AG04450 (cell line): ENCODE results near the gene DLG5. TPM values are rescaled to one million over a fixed set of nuclear protein-coding genes. Genes with fewer than 3 reads are reported as not detected.

ENCODE experiments used
- CTCF ChIA-PET: fragments of 300-600, 350-600 bp; formaldehyde crosslinking; extraction: SDS; loops from one replicate; lab custom pipeline; 2022; ENCODE audit warnings: antibody characterized with exemption, inconsistent platforms; lab: Charles Lee
- POLR2A ChIA-PET: fragments of 350-600 bp; formaldehyde crosslinking; extraction: SDS; loops from one replicate; lab custom pipeline; 2021; ENCODE audit warnings: antibody characterized with exemption, inconsistent platforms; lab: Yijun Ruan, JAX
- DNase-seq: peaks from one replicate; pipeline ENCODE4 v3.0.0-alpha.2; 2011; ENCODE audit warnings: low read depth, low spot score
- H3K27ac ChIP-seq: one replicate; pipeline ENCODE4 v1.5.1; 2012; ENCODE audit warnings: low read depth, low read length, control low read depth
- H3K27me3 ChIP-seq: one replicate; pipeline ENCODE4 v1.6.0; 2012; ENCODE audit warnings: low read length; ENCODE audit not compliant: control insufficient read depth, insufficient read depth
- H3K4me3 ChIP-seq: 2 replicates; pipeline ENCODE4 v1.5.1; 2011; ENCODE audit warnings: mild to moderate bottlenecking, low read depth, low read length, control low read depth
- H3K9me3 ChIP-seq: 2 replicates; pipeline ENCODE4 v1.5.1; 2012; ENCODE audit warnings: low read length; ENCODE audit not compliant: control insufficient read depth, insufficient read depth
- CTCF ChIP-seq: IDR thresholded peaks from 2 replicates; pipeline ENCODE4 v1.5.1; 2011; ENCODE audit warnings: low read depth, low read length, control low read depth, inconsistent platforms
- polyA plus RNA-seq: library from polyadenylated mRNA; depleted of rRNA; stranded (reverse); fragments of >200 nt; gene quantifications from 2 replicates; pipeline ENCODE4 v1.2.3, GENCODE V29; 2011

The DLG5 gene
- polyA plus RNA-seq, 1 experiment, result 16.3 TPM

GRCh38 chr10:77809336-77809735, 117.2 kb downstream of the DLG5 start:
- DNase-seq, result no peak
- Histone ChIP-seq H3K9me3 (no peaks in the 10 kb centered on the region; the same call in 1 of the 2 replicates), H3K27me3 (no peaks in the 10 kb centered on the region), H3K27ac (no peak overlapping the region), H3K4me3 (no peak overlapping the region)
- POLR2A ChIA-PET, result no interaction called here
- no peak for TF ChIP-seq CTCF
- CTCF ChIA-PET, result no interaction called here

GRCh38 chr10:77807706-77808105, 118.8 kb downstream of the DLG5 start:
- POLR2A ChIA-PET, result no interaction called here

GRCh38 chr10:77806511-77807157, 119.9 kb downstream of the DLG5 start:
- POLR2A ChIA-PET, result no interaction called here
- CTCF ChIA-PET, result no interaction called here
- H3K27me3 ChIP-seq, result no peaks in the 10 kb centered on the region
- no peak for DNase-seq
- no peaks in the 10 kb centered on the region for H3K9me3 ChIP-seq
- no peak overlapping the region for H3K27ac ChIP-seq
- H3K4me3 ChIP-seq, result no peak overlapping the region
- TF ChIP-seq CTCF, result no peak

More at GRCh38 chr10:77807706-77808105, 118.8 kb downstream of the DLG5 start:
- Histone ChIP-seq H3K27ac (no peak overlapping the region), H3K27me3 (no peaks in the 10 kb centered on the region), H3K4me3 (no peak overlapping the region), H3K9me3 (no peaks in the 10 kb centered on the region; the same call in 1 of the 2 replicates)
- TF ChIP-seq CTCF, result no peak
- CTCF ChIA-PET, result no interaction called here
- DNase-seq, result no peak

GRCh38 chr10:77805676-77806075, 120.9 kb downstream of the DLG5 start:
- Histone ChIP-seq H3K27ac (no peak overlapping the region), H3K4me3 (no peak overlapping the region), H3K9me3 (no peaks in the 10 kb centered on the region), H3K27me3 (no peaks in the 10 kb centered on the region)
- no peak for TF ChIP-seq CTCF
- no peak for DNase-seq
- ChIA-PET POLR2A (no interaction called here), CTCF (no interaction called here)

GRCh38 chr10:77804371-77804770, 122.2 kb downstream of the DLG5 start:
- ChIA-PET POLR2A (no interaction called here), CTCF (no interaction called here)
- no peak for DNase-seq

More at GRCh38 chr10:77804371-77804770, 122.2 kb downstream of the DLG5 start:
- Histone ChIP-seq H3K27ac (no peak overlapping the region), H3K4me3 (no peak overlapping the region), H3K9me3 (no peaks in the 10 kb centered on the region), H3K27me3 (no peaks in the 10 kb centered on the region)
- no peak for TF ChIP-seq CTCF
